ENCODE measurements around the gene ENTREP1.
A peak's percentile ranks its signal among the peaks of the same experiment; 100 is the strongest.

Gene ENTREP1

GRCh38 chr9:69364510-69365150, 39.6 kb downstream of the ENTREP1 start:
- no peak for DNase-seq (ENCODE audit: low read depth)

GRCh38 chr9:69370430-69370829, 45.4 kb downstream of the ENTREP1 start:
- DNase-seq (ENCODE audit: low read depth) = peak; percentile 20

- DNase-seq (ENCODE audit: low read depth) = peak; percentile 57
Observed at GRCh38 chr9:69371001-69371400, 46.0 kb downstream of the ENTREP1 start.

GRCh38 chr9:69376651-69377050, 51.6 kb downstream of the ENTREP1 start:
- DNase-seq (ENCODE audit: low read depth) = peak; percentile 85

- DNase-seq (ENCODE audit: low read depth) = no peak
Observed at GRCh38 chr9:69377291-69377690, 52.3 kb downstream of the ENTREP1 start.

GRCh38 chr9:69377981-69378380, 53.0 kb downstream of the ENTREP1 start:
- DNase-seq (ENCODE audit: low read depth) = no peak

- peak; percentile 74 for DNase-seq (ENCODE audit: low read depth)
Observed at GRCh38 chr9:69379270-69379982, 54.4 kb downstream of the ENTREP1 start.

GRCh38 chr9:69380301-69380700, 55.3 kb downstream of the ENTREP1 start:
- peak; percentile 7 for DNase-seq (ENCODE audit: low read depth)

- DNase-seq (ENCODE audit: low read depth) = peak; percentile 48
Observed at GRCh38 chr9:69380811-69381210, 55.8 kb downstream of the ENTREP1 start.

- no peak for DNase-seq (ENCODE audit: low read depth)
Observed at GRCh38 chr9:69382135-69382534, 57.1 kb downstream of the ENTREP1 start.

- no peak for DNase-seq (ENCODE audit: low read depth)
Observed at GRCh38 chr9:69385581-69386033, 60.6 kb downstream of the ENTREP1 start.

- no peak for DNase-seq (ENCODE audit: low read depth)
Observed at GRCh38 chr9:69386651-69387050, 61.6 kb downstream of the ENTREP1 start.

GRCh38 chr9:69388596-69388995, 63.6 kb downstream of the ENTREP1 start:
- DNase-seq (ENCODE audit: low read depth) = no peak

- DNase-seq (ENCODE audit: low read depth) = no peak
Observed at GRCh38 chr9:69389437-69389995, 64.5 kb downstream of the ENTREP1 start.

GRCh38 chr9:69391487-69391886, 66.5 kb downstream of the ENTREP1 start:
- DNase-seq (ENCODE audit: low read depth) = no peak

- DNase-seq (ENCODE audit: low read depth) = peak; percentile 10
Observed at GRCh38 chr9:69391946-69392345, 66.9 kb downstream of the ENTREP1 start.

- no peak for DNase-seq (ENCODE audit: low read depth)
Observed at GRCh38 chr9:69392826-69393225, 67.8 kb downstream of the ENTREP1 start.

GRCh38 chr9:69393425-69393824, 68.4 kb downstream of the ENTREP1 start:
- DNase-seq (ENCODE audit: low read depth) = no peak

- DNase-seq (ENCODE audit: low read depth) = no peak
Observed at GRCh38 chr9:69395718-69396117, 70.7 kb downstream of the ENTREP1 start.

GRCh38 chr9:69396759-69397158, 71.7 kb downstream of the ENTREP1 start:
- DNase-seq (ENCODE audit: low read depth) = no peak

GRCh38 chr9:69397384-69398214, 72.6 kb downstream of the ENTREP1 start:
- DNase-seq (ENCODE audit: low read depth) = no peak

- no peak for DNase-seq (ENCODE audit: low read depth)
Observed at GRCh38 chr9:69400470-69400869, 75.5 kb downstream of the ENTREP1 start.

Measured in iris pigment epithelial cell (primary cell).